ENCODE measurements around the gene RERE.

RERE gene

DNA sequence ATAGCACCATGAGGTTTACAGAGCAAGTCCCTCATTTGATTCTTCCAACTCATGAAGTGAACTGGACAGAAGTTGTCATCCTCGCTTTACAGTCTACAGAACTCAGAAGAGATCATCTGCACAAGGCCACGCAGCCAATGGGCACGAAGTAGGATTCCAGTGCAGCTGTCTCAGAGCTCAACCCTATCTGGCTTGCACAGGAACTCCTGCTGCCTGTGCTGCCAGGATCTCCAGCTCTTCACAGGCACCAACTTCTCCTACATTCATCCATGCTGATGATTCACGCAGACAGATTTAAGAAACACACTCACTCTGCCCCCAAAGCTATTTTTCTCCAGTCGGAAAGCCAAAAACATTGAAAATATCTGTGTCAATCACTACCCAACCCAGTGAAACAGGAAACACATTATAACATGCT lies 157.0 kb downstream of the RERE start:
- H3K4me1 ChIP-seq, result peaks cover 23% of the 10 kb centered on the region
- H3K9me3 ChIP-seq, result no peaks in the 10 kb centered on the region
- no peak overlapping the region for H3K4me3 ChIP-seq
- in situ Hi-C loops (cut with MboI; ENCODE audit: low sequenced_read_pairs), result no loop called here
- peak in 1 of 2 experiments; percentile 16 for DNase-seq (ENCODE audit: low spot score in 2 of 2)
- H3K36me3 ChIP-seq (replicated peaks), result no peaks in the 10 kb centered on the region
- H3K27me3 ChIP-seq (ENCODE audit: low read depth), result no peaks in the 10 kb centered on the region

GRCh38 chr1:8659593-8659992 lies 157.8 kb downstream of the RERE start:
- no peaks in the 10 kb centered on the region for H3K27me3 ChIP-seq (ENCODE audit: low read depth)
- in situ Hi-C loops (cut with MboI; ENCODE audit: low sequenced_read_pairs), result no loop called here
- H3K36me3 ChIP-seq (replicated peaks), result no peaks in the 10 kb centered on the region
- H3K4me3 ChIP-seq, result no peak overlapping the region
- H3K9me3 ChIP-seq, result no peaks in the 10 kb centered on the region
- no peak for DNase-seq (ENCODE audit: low spot score in 2 of 2)
- peaks cover 15% of the 10 kb centered on the region for H3K4me1 ChIP-seq

- peak in 1 of 2 experiments; percentile 37 for DNase-seq (ENCODE audit: low spot score in 2 of 2)
- Histone ChIP-seq H3K4me1 (peaks cover 24% of the 10 kb centered on the region), H3K9me3 (no peaks in the 10 kb centered on the region), H3K36me3 (replicated peaks) (no peaks in the 10 kb centered on the region; the same call in 1 of the 2 replicates), H3K27me3 (ENCODE audit: low read depth) (no peaks in the 10 kb centered on the region), H3K4me3 (no peak overlapping the region)
- in situ Hi-C loops (cut with MboI; ENCODE audit: low sequenced_read_pairs), result no loop called here
Measured at GRCh38 chr1:8653878-8654277, 163.6 kb downstream of the RERE start.

DNA sequence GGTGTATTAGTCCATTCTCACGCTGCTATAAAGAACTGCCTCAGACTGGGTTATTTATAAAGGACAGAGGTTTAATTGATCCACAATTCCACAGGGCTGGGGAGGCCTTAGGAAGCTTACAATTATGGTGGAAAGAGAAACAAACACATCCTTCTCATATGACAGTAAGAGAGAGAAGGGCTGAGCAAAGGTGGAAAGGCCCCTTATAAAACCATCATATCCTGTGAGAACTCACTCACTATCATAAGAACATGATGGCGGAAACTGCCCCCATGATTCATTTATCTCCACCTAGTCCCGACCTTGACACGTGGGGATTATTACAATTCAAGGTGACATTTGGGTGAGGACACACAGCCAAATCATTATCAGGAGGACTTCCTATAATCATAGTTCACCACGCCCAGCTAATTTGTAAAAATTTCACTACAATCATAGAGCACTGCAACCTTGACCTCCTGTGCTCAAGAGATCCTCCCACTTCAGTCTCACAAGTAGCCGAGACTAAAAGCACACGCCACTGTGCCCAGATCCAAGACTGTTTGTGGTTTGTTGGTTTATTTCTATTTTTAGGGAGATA lies 164.9 kb downstream of the RERE start:
- in situ Hi-C loops (cut with MboI; ENCODE audit: low sequenced_read_pairs), result no loop called here
- Histone ChIP-seq H3K27me3 (ENCODE audit: low read depth) (no peaks in the 10 kb centered on the region), H3K36me3 (replicated peaks) (no peaks in the 10 kb centered on the region; the same call in 1 of the 2 replicates), H3K4me1 (peaks cover 29% of the 10 kb centered on the region), H3K4me3 (no peak overlapping the region), H3K9me3 (no peaks in the 10 kb centered on the region)
- no peak for DNase-seq (ENCODE audit: low spot score in 2 of 2)

- H3K4me1 ChIP-seq, result peaks cover 29% of the 10 kb centered on the region
- no peaks in the 10 kb centered on the region; the same call in 1 of the 2 replicates for H3K36me3 ChIP-seq (replicated peaks)
- in situ Hi-C loops (cut with MboI; ENCODE audit: low sequenced_read_pairs), result no loop called here
- H3K9me3 ChIP-seq, result no peaks in the 10 kb centered on the region
- H3K4me3 ChIP-seq, result no peak overlapping the region
- no peaks in the 10 kb centered on the region for H3K27me3 ChIP-seq (ENCODE audit: low read depth)
- no peak for DNase-seq (ENCODE audit: low spot score in 2 of 2)
Measured at GRCh38 chr1:8651962-8652361, 165.5 kb downstream of the RERE start.

DNA sequence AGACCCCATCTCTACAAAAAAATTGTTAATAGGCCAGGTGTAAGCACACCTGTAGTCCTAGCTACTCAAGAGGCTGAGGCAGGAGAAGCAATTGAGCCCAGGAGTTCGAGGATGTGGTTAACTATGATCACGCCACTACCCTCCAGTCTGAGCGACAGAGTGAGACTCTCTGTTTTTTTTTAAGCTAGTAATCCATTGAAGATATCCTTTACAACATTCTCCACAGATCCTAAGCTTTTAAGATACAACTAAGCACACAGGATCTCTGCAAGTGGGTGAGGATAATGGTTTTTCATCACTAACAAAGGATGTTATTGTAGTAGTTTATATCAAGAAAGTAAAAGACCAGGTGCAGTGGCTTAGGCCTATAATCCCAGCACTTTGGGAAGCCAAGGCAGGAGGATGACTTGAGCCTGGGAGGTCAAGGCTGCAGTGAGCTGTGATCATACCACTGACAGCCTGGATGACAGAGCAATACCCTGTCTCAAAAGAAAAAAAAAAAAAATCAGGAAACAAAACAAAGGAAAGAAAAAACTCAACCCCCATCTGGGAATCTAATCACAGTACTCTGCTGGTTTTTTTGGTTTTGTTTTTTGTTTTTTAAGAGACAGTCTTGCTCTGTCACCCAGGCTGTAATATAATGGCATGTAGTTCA lies 166.1 kb downstream of the RERE start:
- no peaks in the 10 kb centered on the region for H3K27me3 ChIP-seq (ENCODE audit: low read depth)
- no peaks in the 10 kb centered on the region; the same call in 1 of the 2 replicates for H3K36me3 ChIP-seq (replicated peaks)
- peaks cover 29% of the 10 kb centered on the region for H3K4me1 ChIP-seq
- DNase-seq (ENCODE audit: low spot score in 2 of 2), result peak; percentile 53 to 70
- in situ Hi-C loops (cut with MboI; ENCODE audit: low sequenced_read_pairs), result no loop called here
- H3K9me3 ChIP-seq, result no peaks in the 10 kb centered on the region
- H3K4me3 ChIP-seq, result no peak overlapping the region

DNA sequence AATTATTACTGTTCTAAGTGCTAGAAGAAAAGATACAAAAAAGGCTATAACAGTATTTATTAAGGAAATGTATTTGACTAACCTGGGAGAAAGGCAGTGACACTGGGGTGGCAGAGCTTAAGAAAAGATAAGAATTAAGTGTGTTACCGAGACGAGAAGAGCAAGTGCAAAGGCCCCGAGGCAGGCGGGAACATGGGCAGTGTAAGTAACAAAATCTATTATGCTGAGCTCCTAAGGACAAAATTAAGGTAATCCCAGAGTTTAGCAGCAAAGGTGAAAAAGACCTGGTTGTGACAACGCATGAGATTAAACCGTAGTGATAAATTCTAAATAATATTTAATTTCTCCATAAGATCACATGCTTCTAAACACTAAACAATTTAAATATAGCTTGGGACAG lies 167.6 kb downstream of the RERE start:
- peaks cover 37% of the 10 kb centered on the region for H3K4me1 ChIP-seq
- no peaks in the 10 kb centered on the region for H3K9me3 ChIP-seq
- no peak overlapping the region for H3K4me3 ChIP-seq
- H3K27me3 ChIP-seq (ENCODE audit: low read depth), result no peaks in the 10 kb centered on the region
- DNase-seq (ENCODE audit: low spot score in 2 of 2), result no peak
- in situ Hi-C loops (cut with MboI; ENCODE audit: low sequenced_read_pairs), result no loop called here
- H3K36me3 ChIP-seq (replicated peaks), result no peaks in the 10 kb centered on the region; the same call in 1 of the 2 replicates

DNA sequence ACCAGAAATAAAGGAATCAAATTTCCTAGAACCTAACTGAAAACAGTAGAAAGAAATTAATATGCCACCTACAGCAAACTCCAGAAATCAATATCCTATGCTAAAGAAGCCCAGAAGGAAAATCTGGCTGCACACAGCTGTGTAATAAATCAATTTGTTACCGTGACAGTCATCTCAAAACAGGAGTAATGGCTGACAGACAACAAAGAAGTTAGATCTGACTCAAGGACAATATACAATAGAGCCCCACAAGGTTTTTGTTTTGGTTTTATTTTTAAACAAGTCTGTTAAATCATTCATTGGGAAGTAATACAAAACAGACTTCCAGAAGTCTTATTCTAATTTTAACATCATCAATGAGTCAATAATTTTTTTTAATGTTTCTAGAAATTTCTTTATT lies 168.4 kb downstream of the RERE start:
- Histone ChIP-seq H3K4me1 (peaks cover 41% of the 10 kb centered on the region), H3K4me3 (no peak overlapping the region), H3K36me3 (replicated peaks) (no peaks in the 10 kb centered on the region; the same call in 1 of the 2 replicates), H3K9me3 (no peaks in the 10 kb centered on the region), H3K27me3 (ENCODE audit: low read depth) (no peaks in the 10 kb centered on the region)
- peak in 1 of 2 experiments; percentile 87 for DNase-seq (ENCODE audit: low spot score in 2 of 2)
- in situ Hi-C loops (cut with MboI; ENCODE audit: low sequenced_read_pairs), result no loop called here

DNA sequence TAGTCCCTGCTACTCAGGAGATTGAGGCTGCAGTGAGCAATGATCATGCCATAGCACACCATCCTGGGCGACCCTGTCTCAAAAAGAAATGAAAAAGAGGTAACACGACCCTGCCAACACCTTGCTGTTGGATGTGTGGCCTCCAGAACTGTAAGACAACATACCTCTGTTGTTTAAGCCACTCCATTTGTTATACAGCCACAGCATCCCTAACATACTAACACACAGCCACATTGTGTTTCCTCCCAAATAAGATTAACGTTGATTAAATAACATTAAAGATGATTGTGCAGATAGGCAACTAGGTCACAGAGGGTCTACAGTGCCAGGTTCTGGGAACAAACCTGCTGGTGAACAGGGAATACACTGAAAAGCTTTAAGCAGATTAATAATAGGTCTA lies 170.4 kb downstream of the RERE start:
- in situ Hi-C loops (cut with MboI; ENCODE audit: low sequenced_read_pairs), result no loop called here
- no peak for DNase-seq (ENCODE audit: low spot score in 2 of 2)
- no peaks in the 10 kb centered on the region; the same call in 1 of the 2 replicates for H3K36me3 ChIP-seq (replicated peaks)
- no peaks in the 10 kb centered on the region for H3K27me3 ChIP-seq (ENCODE audit: low read depth)
- no peak overlapping the region for H3K4me3 ChIP-seq
- H3K9me3 ChIP-seq, result no peaks in the 10 kb centered on the region
- peaks cover 27% of the 10 kb centered on the region for H3K4me1 ChIP-seq

- in situ Hi-C loops (cut with MboI; ENCODE audit: low sequenced_read_pairs), result no loop called here
- Histone ChIP-seq H3K9me3 (no peaks in the 10 kb centered on the region), H3K36me3 (replicated peaks) (no peaks in the 10 kb centered on the region), H3K27me3 (ENCODE audit: low read depth) (no peaks in the 10 kb centered on the region), H3K4me3 (no peak overlapping the region), H3K4me1 (peaks cover 30% of the 10 kb centered on the region)
- no peak for DNase-seq (ENCODE audit: low spot score in 2 of 2)
Measured at GRCh38 chr1:8646189-8646588, 171.3 kb downstream of the RERE start.

- H3K9me3 ChIP-seq, result no peaks in the 10 kb centered on the region
- no peaks in the 10 kb centered on the region for H3K27me3 ChIP-seq (ENCODE audit: low read depth)
- H3K4me1 ChIP-seq, result peaks cover 29% of the 10 kb centered on the region
- no peaks in the 10 kb centered on the region for H3K36me3 ChIP-seq (replicated peaks)
- in situ Hi-C loops (cut with MboI; ENCODE audit: low sequenced_read_pairs), result no loop called here
- no peak for DNase-seq (ENCODE audit: low spot score in 2 of 2)
- no peak overlapping the region for H3K4me3 ChIP-seq
Measured at GRCh38 chr1:8643542-8644536, 173.6 kb downstream of the RERE start.

GRCh38 chr1:8642114-8642513 lies 175.3 kb downstream of the RERE start:
- no peaks in the 10 kb centered on the region for H3K9me3 ChIP-seq
- H3K4me3 ChIP-seq, result no peak overlapping the region
- no peaks in the 10 kb centered on the region for H3K36me3 ChIP-seq (replicated peaks)
- no peak for DNase-seq (ENCODE audit: low spot score in 2 of 2)
- no peaks in the 10 kb centered on the region for H3K27me3 ChIP-seq (ENCODE audit: low read depth)
- in situ Hi-C loops (cut with MboI; ENCODE audit: low sequenced_read_pairs), result no loop called here
- peaks cover 25% of the 10 kb centered on the region for H3K4me1 ChIP-seq

DNA sequence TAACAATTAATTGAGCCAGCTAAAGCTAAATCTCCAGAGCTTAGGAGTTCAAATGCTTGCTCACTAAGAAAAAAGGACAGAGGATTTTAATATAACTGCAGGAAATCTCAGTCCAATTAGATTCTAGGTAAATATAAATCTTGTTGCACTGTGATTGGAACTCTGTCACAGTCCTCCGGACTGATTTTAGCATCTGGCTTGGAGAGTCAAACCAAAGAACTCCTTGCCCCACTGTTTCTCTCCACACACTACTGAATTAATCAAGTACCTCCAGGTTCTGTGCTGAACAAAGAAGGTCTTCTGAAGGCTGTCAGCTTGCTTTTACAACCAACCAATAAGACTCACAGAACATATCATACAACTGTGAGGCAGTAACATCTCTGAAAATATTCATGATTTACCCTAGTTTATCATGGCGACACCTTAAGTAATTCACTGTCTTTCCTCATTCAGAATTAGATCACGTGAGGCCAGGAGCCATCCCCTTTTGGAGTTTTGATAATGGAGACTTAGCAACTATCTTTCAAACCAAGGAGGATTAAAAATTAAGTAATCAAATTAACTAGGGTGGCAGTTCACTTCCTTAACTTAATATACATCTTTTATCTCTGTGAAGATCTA lies 176.0 kb downstream of the RERE start:
- no peak for DNase-seq (ENCODE audit: low spot score in 2 of 2)
- Histone ChIP-seq H3K27me3 (ENCODE audit: low read depth) (no peaks in the 10 kb centered on the region), H3K9me3 (no peaks in the 10 kb centered on the region), H3K4me3 (no peak overlapping the region), H3K4me1 (peaks cover 25% of the 10 kb centered on the region), H3K36me3 (replicated peaks) (no peaks in the 10 kb centered on the region)
- in situ Hi-C loops (cut with MboI; ENCODE audit: low sequenced_read_pairs), result no loop called here
